Medulla oblongata (tissue), 1 donor: Measurements from ENCODE around the gene MCF2L.
"Not testable (repeated sequence)": the region's sequence is repeated elsewhere in the genome, so short reads cannot be mapped to it uniquely, and the experiment has no call there.

ENCODE experiments used
- DNase-seq: peaks from one replicate; pipeline ENCODE4 v3.0.0-alpha.2; 2015; ENCODE audit errors: extremely low spot score

Gene MCF2L

DNA sequence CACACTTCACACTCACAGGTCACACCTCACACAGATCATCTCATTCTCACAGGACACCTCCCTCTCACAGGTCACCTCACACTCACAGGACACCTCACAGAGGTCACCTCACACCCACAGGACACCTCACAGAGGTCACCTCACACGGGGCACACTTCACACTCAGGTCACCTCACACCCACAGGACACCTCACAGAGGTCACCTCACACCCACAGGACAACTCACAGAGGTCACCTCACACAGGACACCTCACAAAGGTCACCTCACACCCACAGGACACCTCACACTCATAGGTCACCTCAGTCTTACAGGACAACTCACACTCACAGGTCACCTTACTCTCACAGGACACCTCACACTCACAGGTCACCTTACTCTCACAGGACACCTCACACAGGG, 143.5 kb downstream of the MCF2L start:
- not testable (repeated sequence) for DNase-seq

DNA sequence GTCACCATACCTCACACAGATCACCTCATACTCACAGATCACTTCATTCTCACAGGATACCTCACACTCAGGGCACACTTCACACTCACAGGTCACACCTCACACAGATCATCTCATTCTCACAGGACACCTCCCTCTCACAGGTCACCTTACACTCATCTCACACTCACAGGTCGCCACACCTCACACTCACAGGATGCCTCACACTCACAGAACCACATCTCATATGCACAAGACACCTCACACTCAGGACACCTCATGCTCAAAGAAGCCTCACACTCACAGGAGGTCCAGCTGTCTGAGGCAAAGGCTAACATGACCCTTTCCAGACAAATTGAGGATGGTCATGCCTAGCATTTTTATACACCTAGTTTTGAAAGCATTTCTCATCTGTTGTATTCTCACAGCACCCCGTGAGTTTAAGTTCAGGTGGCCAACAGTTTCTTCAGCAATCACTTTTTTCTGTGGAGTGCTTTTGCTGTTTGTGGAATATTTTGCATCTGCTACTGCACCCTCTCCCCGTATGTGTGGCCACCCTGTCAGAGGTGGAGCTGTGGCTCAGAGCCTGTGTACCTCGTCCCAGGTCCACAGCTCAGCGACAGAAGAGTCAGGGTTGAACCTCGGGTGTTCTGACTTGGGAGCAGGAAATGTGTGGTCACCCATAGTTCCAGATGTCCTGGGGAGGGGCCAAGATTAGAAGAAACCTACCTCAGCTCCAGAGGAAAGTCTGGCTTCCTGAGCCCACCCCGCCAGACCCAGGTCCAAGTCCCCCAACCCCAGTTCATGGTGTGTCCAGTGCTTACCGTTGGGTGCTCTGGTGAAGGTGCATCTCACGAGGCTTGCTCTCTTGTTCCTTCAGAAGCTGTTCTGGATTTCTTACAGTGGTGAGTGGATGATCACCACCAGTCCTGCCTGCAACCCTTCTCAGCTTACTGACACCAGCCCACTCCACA, 144.2 kb downstream of the MCF2L start:
- DNase-seq: no peak

DNA sequence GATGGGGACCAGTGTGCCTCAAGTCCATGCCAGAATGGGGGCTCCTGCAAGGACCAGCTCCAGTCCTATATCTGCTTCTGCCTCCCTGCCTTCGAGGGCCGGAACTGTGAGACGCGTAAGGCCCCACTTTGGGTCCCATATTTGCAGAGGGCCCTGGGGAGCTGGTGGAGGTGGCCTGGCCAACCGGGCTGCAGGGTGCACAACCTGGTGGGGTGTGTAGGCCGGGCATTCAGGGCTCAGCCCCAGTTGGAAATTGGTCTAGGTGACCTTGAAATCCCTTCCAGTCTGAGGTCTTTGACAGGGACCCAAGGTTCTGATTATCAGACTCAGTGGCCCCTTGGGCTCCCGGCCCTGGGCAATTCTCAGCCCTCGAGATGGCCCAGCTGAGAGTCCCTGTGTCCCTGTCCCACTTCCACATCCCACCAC, 144.8 kb downstream of the MCF2L start:
- DNase-seq: no peak

DNA sequence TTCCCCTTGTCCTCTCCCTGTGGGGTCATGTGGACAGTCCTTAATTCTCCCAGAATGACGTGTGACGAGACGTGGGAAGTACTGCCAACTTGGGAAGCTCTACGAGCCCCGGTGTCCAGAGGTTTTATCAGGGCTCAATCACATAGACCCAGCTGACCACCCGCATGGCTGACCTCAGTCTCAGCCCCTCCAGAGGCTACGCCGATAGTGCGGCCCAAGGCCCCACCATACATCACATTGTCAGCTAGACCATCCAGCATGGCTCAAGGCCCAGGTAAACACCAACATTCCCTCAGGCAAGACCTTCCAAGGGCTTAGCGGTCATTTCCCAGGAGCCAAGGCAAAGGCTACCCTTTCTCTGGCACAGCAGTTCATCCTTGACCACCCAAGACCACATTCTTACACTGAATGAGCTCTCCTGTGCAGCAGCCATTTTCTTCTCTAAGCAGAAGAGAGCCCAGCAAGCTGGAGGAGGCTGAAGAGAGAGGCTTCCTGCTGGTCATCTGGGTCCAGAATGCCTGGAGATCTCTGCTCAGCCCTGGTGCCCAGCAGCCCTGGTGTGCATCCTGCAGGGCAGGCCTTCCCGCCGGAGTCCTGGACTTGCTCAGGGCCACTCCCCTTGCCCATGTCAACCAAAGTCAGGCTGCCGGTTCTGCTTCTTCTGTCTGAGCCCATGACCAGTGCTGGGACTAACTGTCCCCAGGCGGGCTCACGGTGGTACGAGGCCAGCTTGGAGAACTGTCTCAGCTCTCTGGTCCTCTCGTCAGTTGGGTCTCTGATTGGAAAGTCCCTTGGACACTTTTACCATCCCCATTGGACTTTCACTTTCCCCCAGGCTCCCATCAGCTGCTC, 145.7 kb downstream of the MCF2L start:
- DNase-seq: no peak

DNA sequence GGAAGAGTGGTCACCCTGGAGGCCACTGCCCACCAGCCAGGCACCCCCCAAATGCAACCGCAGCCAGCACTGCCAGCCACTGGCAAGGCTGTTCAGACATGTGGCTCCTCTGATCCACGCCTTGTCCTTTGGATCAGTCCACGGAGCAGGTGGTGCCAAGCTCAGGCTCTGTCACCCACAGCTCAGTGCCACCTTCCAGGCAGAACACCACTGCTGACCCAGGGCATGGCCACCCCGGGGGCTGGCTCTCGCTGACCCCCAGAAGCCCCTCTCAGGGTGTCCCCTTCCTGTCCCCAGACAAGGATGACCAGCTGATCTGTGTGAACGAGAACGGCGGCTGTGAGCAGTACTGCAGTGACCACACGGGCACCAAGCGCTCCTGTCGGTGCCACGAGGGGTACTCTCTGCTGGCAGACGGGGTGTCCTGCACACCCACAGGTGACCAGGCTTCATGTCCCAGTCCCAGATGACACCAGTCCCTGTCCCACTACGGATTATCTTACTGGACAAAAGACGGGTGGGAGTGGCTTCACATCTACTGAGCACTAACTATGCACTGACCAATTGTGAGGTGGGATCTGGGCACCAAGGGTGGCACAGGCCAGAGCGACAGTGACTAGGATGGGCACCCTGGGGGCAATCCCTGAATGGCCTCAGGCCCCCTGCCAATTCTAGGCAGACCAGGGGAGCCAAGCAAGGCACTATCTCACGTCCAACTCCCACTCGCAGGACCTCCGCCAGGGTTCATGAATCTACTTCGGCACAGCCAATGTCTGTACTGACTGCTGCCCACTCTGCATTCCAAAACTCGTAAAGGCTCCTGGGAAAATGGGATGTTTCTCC, 146.6 kb downstream of the MCF2L start:
- no peak for DNase-seq

DNA sequence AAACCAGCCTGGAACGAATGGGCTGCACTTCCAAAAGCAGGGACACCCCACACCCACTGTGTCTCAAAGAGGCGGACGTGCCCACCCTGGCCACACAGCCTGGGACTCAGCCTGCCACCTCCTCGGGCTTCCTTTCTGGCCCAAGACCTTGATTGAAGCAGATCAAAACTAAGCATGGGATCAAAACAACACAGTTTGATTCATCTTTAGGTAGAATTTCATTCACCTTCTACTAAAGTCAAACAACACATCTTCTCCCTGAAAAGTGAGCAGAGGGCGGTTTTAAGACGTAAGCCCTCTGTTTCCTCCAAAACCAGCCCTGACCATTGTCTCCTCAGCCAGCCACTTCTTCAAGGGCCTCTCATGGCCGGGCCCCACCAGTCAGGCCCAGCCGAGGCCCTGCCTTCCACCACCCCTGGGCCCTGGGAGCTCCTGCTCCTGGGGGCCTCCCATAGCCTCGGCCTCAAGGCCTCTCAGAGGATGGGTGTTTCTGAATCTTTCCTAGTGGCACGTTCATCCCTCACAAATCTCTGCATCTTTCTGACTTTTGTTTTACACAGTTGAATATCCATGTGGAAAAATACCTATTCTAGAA, 147.3 kb downstream of the MCF2L start:
- DNase-seq: no peak

DNA sequence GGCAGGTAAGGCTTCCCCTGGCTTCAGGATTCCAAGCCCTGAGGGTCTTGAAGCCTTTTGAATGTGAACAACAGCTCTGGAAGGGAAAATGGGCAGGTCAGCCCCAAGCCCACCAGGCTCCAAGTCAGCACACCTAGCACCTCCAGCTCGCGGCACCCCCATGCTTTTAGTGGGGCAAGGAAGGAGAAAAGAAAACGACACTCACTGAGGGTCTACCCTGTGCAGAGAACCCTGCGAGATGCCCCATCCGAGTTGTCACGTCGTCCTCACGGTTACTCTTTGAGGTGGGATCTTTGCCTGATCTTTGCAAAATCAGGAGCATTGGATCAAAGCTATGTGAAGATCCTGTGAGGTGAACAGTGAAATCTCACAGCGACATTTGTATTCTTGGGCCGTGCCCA, 147.9 kb downstream of the MCF2L start:
- no peak for DNase-seq

DNA sequence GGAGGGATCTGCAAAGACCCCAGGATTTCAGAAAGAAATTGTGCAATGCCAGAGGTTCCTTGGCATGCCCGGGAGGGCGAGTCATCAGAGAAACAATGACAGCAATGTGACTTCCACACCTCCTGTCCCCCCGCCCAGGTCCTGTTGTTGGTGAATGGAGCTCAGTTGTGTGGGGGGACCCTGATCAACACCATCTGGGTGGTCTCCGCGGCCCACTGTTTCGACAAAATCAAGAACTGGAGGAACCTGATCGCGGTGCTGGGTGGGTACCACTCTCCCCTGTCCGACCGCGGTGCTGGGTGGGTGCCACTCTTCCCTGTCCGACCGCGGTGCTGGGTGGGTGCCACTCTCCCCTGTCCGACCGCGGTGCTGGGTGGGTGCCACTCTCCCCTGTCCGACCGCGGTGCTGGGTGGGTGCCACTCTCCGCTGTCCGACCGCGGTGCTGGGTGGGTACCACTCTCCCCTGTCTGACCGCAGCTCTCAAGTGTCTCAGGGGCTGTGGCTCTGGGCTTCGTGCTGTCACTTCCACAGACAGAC, 148.4 kb downstream of the MCF2L start:
- DNase-seq: no peak

DNA sequence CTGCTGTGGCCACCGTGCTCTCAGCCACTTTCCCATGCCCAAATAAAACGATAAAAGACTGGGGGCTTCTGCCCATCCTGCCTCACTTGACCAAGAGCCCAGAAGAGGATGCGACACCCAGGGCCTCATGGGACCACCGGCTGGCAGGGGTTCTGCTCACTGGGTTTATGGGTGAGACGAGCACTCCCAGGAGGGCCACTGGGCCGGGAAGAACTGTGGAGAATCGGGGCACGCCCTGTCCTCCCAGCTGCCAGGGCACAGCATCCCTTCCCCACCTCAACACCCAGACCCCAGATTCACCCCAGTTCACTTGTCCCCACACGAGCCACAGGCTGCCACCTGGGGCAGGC, 148.9 kb downstream of the MCF2L start:
- no peak for DNase-seq

DNA sequence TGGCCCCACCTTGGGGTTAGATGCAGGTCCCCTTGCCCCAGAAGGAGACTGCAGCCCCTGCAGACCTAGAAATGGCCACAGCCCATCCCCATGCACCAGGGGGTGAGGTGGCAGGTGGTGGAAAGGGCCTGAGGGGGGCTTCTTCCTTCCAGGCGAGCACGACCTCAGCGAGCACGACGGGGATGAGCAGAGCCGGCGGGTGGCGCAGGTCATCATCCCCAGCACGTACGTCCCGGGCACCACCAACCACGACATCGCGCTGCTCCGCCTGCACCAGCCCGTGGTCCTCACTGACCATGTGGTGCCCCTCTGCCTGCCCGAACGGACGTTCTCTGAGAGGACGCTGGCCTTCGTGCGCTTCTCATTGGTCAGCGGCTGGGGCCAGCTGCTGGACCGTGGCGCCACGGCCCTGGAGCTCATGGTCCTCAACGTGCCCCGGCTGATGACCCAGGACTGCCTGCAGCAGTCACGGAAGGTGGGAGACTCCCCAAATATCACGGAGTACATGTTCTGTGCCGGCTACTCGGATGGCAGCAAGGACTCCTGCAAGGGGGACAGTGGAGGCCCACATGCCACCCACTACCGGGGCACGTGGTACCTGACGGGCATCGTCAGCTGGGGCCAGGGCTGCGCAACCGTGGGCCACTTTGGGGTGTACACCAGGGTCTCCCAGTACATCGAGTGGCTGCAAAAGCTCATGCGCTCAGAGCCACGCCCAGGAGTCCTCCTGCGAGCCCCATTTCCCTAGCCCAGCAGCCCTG, 149.4 kb downstream of the MCF2L start:
- DNase-seq: no peak

DNA sequence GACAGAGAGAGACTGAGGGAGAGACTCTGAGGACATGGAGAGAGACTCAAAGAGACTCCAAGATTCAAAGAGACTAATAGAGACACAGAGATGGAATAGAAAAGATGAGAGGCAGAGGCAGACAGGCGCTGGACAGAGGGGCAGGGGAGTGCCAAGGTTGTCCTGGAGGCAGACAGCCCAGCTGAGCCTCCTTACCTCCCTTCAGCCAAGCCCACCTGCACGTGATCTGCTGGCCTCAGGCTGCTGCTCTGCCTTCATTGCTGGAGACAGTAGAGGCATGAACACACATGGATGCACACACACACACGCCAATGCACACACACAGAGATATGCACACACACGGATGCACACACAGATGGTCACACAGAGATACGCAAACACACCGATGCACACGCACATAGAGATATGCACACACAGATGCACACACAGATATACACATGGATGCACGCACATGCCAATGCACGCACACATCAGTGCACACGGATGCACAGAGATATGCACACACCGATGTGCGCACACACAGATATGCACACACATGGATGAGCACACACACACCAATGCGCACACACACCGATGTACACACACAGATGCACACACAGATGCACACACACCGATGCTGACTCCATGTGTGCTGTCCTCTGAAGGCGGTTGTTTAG, 150.3 kb downstream of the MCF2L start:
- DNase-seq: no peak

DNA sequence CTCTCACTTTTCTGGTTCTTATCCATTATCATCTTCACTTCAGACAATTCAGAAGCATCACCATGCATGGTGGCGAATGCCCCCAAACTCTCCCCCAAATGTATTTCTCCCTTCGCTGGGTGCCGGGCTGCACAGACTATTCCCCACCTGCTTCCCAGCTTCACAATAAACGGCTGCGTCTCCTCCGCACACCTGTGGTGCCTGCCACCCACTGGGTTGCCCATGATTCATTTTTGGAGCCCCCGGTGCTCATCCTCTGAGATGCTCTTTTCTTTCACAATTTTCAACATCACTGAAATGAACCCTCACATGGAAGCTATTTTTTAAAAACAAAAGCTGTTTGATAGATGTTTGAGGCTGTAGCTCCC, 150.8 kb downstream of the MCF2L start:
- DNase-seq: no peak

DNA sequence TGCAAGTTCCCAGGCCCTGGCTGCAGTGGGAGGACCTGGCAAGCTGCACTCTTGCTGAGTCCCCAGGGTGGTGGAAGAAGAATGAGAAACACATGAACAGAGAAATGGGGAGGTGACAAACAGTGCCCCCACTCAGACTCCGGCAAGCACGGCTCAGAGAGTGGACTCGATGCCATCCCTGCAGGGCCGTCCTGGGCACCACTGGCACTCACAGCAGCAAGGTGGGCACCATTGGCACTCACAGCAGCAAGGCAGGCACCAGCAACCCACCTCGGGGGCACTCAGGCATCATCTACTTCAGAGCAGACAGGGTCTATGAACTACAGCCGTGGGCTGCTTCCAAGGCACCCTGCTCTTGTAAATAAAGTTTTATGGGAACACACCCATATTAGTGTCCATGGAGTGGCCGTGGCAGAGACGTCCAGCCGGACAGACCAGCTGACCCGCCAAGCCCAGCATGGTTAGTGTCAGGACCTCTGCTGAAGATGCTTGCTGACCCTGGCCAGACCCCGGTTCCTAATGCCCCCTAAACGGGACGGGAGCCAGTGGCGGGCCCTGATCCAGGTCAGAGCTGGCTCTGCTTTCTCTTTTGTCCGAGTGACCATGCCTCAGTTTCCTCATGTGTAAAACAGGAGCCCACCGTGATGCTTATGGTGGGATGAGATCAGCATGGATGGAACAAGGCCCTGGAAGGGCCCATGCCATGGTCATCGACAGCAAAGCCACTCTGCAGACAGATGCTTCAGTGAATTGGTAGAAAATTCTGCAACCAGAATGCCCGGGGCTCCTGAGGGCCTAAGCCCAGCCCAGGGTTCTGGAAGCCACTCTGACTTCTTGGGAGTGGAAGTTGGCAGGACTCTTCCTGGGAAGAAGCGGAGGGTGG, 151.5 kb downstream of the MCF2L start:
- no peak for DNase-seq

DNA sequence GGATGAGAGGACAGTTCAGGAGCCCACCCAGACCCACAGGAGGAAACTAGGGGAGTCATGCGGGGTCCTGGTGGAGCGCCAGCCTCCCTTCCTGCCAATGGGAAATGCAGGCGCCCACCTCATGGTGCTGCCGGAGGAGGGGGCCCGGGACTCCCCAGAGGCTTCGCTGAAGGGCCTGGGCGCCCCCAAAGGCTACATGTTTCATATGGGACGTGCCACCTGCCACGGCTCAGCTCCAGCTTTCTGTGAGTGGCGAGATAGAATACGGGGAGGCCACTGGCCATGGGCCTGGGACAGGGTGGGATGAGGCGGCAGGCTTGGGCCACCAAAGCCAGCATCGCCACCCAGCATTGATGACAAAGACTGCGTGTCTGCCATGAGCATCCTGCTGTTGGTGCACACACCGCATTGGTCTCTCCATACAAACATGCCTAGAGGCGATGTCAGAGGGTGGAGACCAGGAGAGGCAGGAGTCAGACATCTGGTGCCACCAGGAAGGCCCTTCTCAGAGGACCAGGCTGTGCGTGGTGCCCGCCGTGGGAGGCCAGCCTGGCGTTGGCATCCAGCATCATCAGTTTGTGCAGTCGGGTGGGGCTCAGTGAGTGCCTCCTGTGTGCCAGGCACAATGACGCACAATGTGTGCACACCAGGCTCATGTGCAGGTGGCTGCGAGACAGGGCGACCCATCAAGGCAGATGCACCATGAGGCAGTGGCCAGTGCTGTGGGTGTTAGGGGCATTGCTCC, 152.3 kb downstream of the MCF2L start:
- DNase-seq: no peak

DNA sequence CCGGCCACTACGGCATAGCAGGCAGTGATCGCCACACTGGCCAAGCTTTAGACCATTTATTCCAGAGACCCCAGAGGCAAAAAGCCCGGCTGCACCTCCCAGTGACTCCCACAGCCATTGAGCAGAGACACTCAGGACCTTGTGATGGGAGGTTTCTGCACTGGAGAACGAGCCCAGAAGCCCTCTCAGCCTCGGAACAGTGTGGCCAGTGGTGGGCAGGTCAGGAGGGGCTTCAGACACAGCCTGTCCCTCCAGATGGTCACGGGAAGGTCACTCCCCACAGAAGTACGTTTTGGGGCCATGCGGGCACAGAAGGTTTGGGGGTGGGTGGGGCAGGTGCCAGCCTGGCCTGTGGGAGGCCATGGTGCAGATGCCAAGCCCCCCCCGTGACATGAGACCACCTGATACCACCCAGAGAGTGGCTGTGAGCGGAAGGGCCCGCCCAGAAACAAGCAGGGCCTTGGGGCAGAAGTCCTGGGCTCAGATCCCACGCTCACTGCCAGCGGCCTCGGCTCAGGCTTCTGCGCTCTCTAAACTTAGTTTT, 153.0 kb downstream of the MCF2L start:
- no peak for DNase-seq

DNA sequence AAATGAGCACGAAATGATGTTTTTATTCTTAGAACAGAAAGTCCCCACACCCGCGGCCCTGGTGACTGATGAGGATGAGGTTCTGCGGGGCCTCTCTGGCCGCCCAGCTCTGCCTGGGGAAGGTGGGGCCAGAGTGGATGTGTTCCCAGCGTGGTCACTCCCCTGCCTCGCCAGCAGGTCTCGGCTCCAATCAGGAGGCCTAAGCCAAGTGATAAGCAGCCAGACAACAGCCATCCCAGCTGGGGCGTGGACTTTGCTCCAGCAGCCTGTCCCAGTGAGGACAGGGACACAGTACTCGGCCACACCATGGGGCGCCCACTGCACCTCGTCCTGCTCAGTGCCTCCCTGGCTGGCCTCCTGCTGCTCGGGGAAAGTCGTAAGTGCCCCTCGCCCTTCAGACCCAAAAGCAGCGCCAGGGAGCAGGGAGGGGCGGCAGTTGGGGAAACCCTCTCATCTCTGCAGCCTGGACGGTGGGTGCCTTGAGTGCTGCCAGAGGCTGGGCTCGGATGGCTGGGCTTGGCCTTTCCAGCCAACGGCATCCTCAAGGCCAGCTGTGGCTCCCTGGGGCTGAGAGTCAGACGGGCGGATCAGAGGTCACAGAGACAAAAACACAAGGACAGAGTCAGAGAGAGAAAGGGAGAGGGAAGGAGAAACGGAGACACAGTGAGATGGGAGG, 153.7 kb downstream of the MCF2L start, which contains the start of gene F10:
TSS of gene F10 (plus strand) at position 250 of the 676 bp plus-strand sequence. CDS start at position 307, 57 bp downstream.
- DNase-seq: no peak
